Measurements from ENCODE around the gene MGRN1. TPM values are rescaled to one million over a fixed set of nuclear protein-coding genes. Genes with fewer than 3 reads are reported as not detected.

Gene MGRN1
- total and polyA plus RNA-seq, 2 of the 13 experiments (the other 11 are each of a cell fraction or from before 2014, with no cell fraction given), result 11.9 to 12.6 TPM

GRCh38 chr16:4624827-4625559 is 367 bp downstream of the MGRN1 start (continued):
- TF ChIP-seq NR1H2 (CRISPR knock-in tag; IDR thresholded peaks at IDR 0.05; ENCODE audit: borderline replicate concordance, low read depth) (peak; percentile 82; the same call in 1 of the 2 replicates), ARID4A (CRISPR knock-in tag; IDR thresholded peaks at IDR 0.05; ENCODE audit: borderline replicate concordance) (peak; percentile 77; the same call in 1 of the 2 replicates), SATB2 (CRISPR knock-in tag; IDR thresholded peaks at IDR 0.05) (0 out of 2 replicates have a peak, but pooled peaks have one; percentile 7), MTF2 (CRISPR knock-in tag; IDR thresholded peaks at IDR 0.05; ENCODE audit: borderline replicate concordance) (no peak), RFX3 (CRISPR knock-in tag; IDR thresholded peaks at IDR 0.05) (no peak), LRRFIP1 (CRISPR knock-in tag; conservative IDR thresholded peaks at IDR 0.05) (no peak), ZBTB14 (CRISPR knock-in tag; IDR thresholded peaks at IDR 0.05) (no peak), TAF1 (CRISPR knock-in tag; IDR thresholded peaks at IDR 0.05) (peak; percentile 59), MAX (IDR thresholded peaks at IDR 0.05) (peak; percentile 58), ZBED4 (CRISPR knock-in tag; IDR thresholded peaks at IDR 0.05; ENCODE audit: borderline replicate concordance) (peak; percentile 28; the same call in 1 of the 2 replicates), SETDB1 (CRISPR knock-in tag; IDR thresholded peaks at IDR 0.05; ENCODE audit: borderline replicate concordance) (no peak), ZNF704 (CRISPR knock-in tag; IDR thresholded peaks at IDR 0.05; ENCODE audit: borderline replicate concordance) (no peak), ZNF576 (CRISPR knock-in tag; IDR thresholded peaks at IDR 0.05) (no peak), ISX (CRISPR knock-in tag; conservative IDR thresholded peaks at IDR 0.05) (no peak)

All from HepG2 (cell line).